Osteoblast (primary cell): Measurements from ENCODE around the gene NT5DC1. TPM values are rescaled to one million over a fixed set of nuclear protein-coding genes. Genes with fewer than 3 reads are reported as not detected.

Experiments used
- DNase-seq: peaks from one replicate; pipeline ENCODE4 v3.0.0; 2011; ENCODE audit warnings: low spot score, mixed read lengths; ENCODE audit not compliant: insufficient read length; ENCODE audit errors: missing footprints
- H2AFZ ChIP-seq: 2 replicates; pipeline ENCODE4 v1.6.0; 2011; ENCODE audit warnings: mild to moderate bottlenecking, low read length
- H3K27ac ChIP-seq: 2 replicates; pipeline ENCODE4 v1.5.1; 2011; ENCODE audit warnings: mild to moderate bottlenecking, low read depth, low read length, moderate library complexity
- H3K27me3 ChIP-seq: 2 replicates; pipeline ENCODE4 v1.6.0; 2012; ENCODE audit warnings: mild to moderate bottlenecking, control low read depth, inconsistent platforms, low read length, moderate library complexity; ENCODE audit not compliant: insufficient read depth
- H3K36me3 ChIP-seq: 2 replicates; pipeline ENCODE4 v1.5.1; 2011; ENCODE audit warnings: mild to moderate bottlenecking, low read length, control low read depth, moderate library complexity; ENCODE audit not compliant: insufficient read depth
- H3K4me1 ChIP-seq: 2 replicates; pipeline ENCODE4 v1.5.1; 2011; ENCODE audit warnings: mild to moderate bottlenecking, low read length, control low read depth, moderate library complexity; ENCODE audit not compliant: insufficient read depth
- H3K4me2 ChIP-seq: 2 replicates; pipeline ENCODE4 v1.6.0; 2011; ENCODE audit warnings: mild to moderate bottlenecking, low read length; ENCODE audit not compliant: insufficient read depth
- H3K4me3 ChIP-seq: fragments of 200-600 bp; sonication (generic); 3 replicates; pipeline ENCODE4 v1.5.1; 2012; ENCODE audit warnings: mild to moderate bottlenecking, low read length, inconsistent platforms; ENCODE audit not compliant: insufficient read depth
- H3K79me2 ChIP-seq: 2 replicates; pipeline ENCODE4 v1.6.0; 2012; ENCODE audit warnings: mild to moderate bottlenecking, low read length, control low read depth, inconsistent platforms; ENCODE audit not compliant: insufficient read depth
- H3K9me3 ChIP-seq: 2 replicates; pipeline ENCODE4 v1.5.1; 2011; ENCODE audit warnings: low read depth, low read length, control low read depth
- H4K20me1 ChIP-seq: 2 replicates; pipeline ENCODE4 v1.6.0; 2012; ENCODE audit warnings: mild to moderate bottlenecking, low read length, control low read depth; ENCODE audit not compliant: insufficient read depth
- total RNA-seq: library from RNA; depleted of rRNA; stranded (reverse); fragments of >200 nt; gene quantifications from 2 replicates; pipeline ENCODE4 v1.2.3, GENCODE V29; 2012
- TF ChIP-seq, protein P1 (sequence below): IDR thresholded peaks from 2 replicates; pipeline ENCODE4 v1.5.1; 2011; ENCODE audit warnings: mild to moderate bottlenecking, low read depth, low read length, moderate library complexity; ENCODE audit errors: extremely low read depth

The NT5DC1 gene
- total RNA-seq, 1 donor: 7.2 TPM

DNA sequence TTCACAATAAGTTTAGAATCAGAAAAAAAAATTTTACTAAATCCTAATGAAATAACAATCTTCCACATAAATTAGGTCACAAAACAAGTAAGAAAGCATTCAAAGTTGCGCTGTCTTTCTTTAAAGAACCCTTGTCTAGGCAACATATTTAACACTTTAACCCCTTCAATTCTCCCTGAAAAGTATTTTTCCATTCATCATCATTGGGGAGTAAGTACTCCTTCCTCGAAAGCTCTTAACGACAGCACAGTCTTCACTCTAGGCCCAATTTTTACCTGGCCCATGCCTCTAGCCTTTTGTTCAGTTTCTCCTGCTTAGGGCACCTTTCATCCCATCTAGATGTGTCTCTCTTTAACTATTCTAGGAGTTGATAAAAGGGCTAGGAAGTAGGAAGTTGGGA lies 176.5 kb downstream of the NT5DC1 start:
- peak; percentile 55 for DNase-seq
- Histone ChIP-seq H3K4me2 (peak overlapping the region; percentile 97), H3K36me3 (peaks cover 10% of the 10 kb centered on the region), H2AFZ (no peak overlapping the region), H4K20me1 (peaks cover 33% of the 10 kb centered on the region), H3K4me3 (peak overlapping the region; percentile 98), H3K4me1 (peaks cover 28% of the 10 kb centered on the region), H3K79me2 (peaks cover 59% of the 10 kb centered on the region), H3K9me3 (no peaks in the 10 kb centered on the region), H3K27me3 (no peaks in the 10 kb centered on the region), H3K27ac (no peak overlapping the region)
- TF ChIP-seq, protein P1, sequence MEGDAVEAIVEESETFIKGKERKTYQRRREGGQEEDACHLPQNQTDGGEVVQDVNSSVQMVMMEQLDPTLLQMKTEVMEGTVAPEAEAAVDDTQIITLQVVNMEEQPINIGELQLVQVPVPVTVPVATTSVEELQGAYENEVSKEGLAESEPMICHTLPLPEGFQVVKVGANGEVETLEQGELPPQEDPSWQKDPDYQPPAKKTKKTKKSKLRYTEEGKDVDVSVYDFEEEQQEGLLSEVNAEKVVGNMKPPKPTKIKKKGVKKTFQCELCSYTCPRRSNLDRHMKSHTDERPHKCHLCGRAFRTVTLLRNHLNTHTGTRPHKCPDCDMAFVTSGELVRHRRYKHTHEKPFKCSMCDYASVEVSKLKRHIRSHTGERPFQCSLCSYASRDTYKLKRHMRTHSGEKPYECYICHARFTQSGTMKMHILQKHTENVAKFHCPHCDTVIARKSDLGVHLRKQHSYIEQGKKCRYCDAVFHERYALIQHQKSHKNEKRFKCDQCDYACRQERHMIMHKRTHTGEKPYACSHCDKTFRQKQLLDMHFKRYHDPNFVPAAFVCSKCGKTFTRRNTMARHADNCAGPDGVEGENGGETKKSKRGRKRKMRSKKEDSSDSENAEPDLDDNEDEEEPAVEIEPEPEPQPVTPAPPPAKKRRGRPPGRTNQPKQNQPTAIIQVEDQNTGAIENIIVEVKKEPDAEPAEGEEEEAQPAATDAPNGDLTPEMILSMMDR: no peak

DNA sequence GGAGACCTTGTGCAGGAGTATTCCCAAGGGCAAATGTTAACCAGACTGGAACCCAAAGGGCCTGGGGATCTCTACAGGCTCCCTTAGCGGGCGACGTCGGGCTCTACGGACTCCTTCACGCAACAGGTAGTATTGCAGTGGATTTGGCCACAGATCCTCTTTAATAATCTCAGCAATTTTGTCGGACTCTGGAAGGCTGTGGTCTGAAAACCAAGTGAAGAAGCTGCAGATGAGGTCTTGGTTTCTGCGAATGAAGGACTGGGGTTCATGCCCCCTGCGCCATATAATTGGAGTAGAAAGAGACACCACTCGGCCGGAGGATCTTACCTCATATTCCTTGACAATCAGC lies 177.8 kb downstream of the NT5DC1 start:
- H3K36me3 ChIP-seq: peaks cover 10% of the 10 kb centered on the region
- H3K4me2 ChIP-seq: peak overlapping the region; percentile 97
- peak overlapping the region; percentile 98 for H3K27ac ChIP-seq
- H3K27me3 ChIP-seq: no peaks in the 10 kb centered on the region
- peak overlapping the region; percentile 98 for H3K4me3 ChIP-seq
- TF ChIP-seq, protein P1: no peak
- H2AFZ ChIP-seq: no peak overlapping the region
- no peaks in the 10 kb centered on the region for H3K9me3 ChIP-seq
- H3K4me1 ChIP-seq: peaks cover 28% of the 10 kb centered on the region
- DNase-seq: no peak
- peaks cover 33% of the 10 kb centered on the region for H4K20me1 ChIP-seq
- peaks cover 59% of the 10 kb centered on the region for H3K79me2 ChIP-seq

DNA sequence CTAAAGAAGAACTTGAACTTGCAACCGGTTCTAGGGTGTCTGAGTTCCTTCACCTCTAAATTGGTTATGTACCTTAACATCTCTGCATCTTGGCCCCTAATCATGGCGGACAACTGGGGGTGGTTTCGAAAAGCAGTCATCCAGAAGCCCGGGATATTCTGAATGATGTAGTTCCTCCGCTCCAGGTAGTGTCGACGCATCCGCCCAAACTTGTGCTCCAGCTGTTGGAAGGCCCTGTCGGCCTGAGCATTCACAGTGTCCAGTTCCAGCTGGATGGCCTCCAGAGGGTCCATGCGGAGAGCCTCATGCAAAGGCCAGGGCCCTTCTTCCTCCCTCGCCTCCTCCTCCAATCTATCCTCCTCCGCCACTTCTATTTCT lies 178.2 kb downstream of the NT5DC1 start:
- peaks cover 33% of the 10 kb centered on the region for H4K20me1 ChIP-seq
- no peaks in the 10 kb centered on the region for H3K9me3 ChIP-seq
- TF ChIP-seq, protein P1: no peak
- H3K4me3 ChIP-seq: peak overlapping the region; percentile 98
- peak; percentile 71 for DNase-seq
- peaks cover 59% of the 10 kb centered on the region for H3K79me2 ChIP-seq
- H3K4me1 ChIP-seq: peaks cover 28% of the 10 kb centered on the region
- peak overlapping the region; percentile 97 for H3K4me2 ChIP-seq
- H3K36me3 ChIP-seq: peaks cover 10% of the 10 kb centered on the region
- H3K27me3 ChIP-seq: no peaks in the 10 kb centered on the region
- H3K27ac ChIP-seq: peak overlapping the region; percentile 98
- H2AFZ ChIP-seq: peak overlapping the region; percentile 88

DNA sequence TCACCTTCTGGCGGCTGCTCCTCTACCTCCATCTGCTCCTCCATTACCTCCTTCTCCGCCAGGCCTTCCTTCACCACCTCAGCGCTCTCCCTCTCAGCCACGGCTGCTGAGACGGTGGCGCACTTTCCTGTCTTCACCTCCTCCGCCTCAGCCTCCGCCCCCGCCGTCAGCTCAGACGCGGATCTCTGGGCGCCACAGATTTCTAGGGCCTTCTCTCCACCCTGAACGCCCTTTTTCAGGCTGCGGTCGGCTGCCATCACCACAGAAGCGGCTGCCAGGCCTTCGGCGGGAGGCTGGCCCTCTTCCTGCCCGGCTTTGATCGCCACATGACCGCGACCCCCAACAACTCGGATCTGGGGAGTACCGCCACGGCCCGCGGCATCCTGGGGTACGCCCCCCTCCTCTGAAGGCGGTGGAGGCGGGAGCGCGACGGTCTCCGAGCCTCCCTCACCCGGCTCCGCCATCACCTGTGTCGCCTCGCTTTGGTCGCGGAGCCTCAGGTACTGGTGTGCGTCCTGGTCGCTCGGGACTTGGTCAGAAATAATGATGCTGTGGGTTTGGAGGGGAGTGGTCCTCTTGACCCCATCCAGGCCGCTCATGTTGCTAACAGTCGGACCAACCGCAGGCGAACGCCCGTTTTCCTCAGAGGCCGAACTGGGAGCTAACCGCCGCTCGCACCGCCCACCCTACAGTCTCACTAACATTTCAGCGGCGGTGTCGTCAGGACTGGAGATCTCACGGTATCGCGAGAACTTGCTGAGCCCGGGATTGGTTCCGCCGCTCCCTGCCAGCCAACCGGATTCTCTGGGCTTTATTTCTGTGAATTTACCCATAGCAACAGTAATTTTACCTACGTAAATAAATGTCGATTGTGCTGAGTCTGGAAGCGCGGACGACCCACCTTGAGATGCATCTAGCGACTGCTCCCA lies 178.8 kb downstream of the NT5DC1 start, which contains the start of gene TSPYL1:
TSPYL1 (minus strand) TSS at position 699 of the 929 bp plus-strand sequence; CDS start at position 599, 100 bp downstream.
- peak within 1 kb of the TSS; percentile 97 for H3K4me2 ChIP-seq
- H3K4me3 ChIP-seq: peak within 1 kb of the TSS; percentile 98
- no peaks in the 10 kb centered on the region for H3K27me3 ChIP-seq
- peaks cover 6% of the 10 kb centered on the region for H3K36me3 ChIP-seq
- peak within 1 kb of the TSS; percentile 98 for H3K27ac ChIP-seq
- H4K20me1 ChIP-seq: peaks cover 33% of the 10 kb centered on the region
- peak; percentile 91 for DNase-seq
- TF ChIP-seq, protein P1: no peak
- peaks cover 57% of the 10 kb centered on the region for H3K79me2 ChIP-seq
- H3K9me3 ChIP-seq: no peaks in the 10 kb centered on the region
- peak within 1 kb of the TSS; percentile 96 for H2AFZ ChIP-seq
- peaks cover 28% of the 10 kb centered on the region for H3K4me1 ChIP-seq
